ENCODE measurements around the gene PRAC2.
"Not testable (repeated sequence)": the region's sequence is repeated elsewhere in the genome, so short reads cannot be mapped to it uniquely, and the experiment has no call there.

PRAC2 gene

DNA sequence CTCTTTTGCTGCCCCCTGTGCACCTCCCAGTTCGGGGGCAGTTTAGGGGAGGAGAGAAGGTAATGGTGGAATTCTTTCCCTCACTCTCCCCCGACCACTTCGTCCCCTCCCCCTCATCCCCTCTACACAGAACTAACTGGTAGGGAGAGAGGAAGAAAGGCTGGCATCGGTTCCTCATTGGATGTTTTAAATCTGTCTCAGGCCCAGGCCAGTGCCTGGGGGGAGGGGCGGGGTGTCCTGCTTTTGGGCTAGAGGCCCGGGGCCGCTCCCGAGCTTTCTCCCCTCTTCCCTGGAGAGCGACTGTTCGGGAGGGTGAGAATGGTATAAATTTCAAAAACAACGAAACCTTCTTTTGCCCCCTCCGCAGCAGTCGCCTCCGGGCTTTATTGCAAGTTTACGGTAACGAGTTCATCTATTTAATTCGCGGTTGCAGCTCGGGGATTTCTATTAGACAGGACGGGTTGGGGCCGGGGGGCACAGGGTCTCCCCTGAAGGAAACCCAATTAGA lies at the start of gene PRAC2:
PRAC2 (plus strand) TSS at position 271 of the 508 bp plus-strand sequence. CDS start 1,226 bp downstream, outside the sequence.
- DNase-seq, result no peak

DNA sequence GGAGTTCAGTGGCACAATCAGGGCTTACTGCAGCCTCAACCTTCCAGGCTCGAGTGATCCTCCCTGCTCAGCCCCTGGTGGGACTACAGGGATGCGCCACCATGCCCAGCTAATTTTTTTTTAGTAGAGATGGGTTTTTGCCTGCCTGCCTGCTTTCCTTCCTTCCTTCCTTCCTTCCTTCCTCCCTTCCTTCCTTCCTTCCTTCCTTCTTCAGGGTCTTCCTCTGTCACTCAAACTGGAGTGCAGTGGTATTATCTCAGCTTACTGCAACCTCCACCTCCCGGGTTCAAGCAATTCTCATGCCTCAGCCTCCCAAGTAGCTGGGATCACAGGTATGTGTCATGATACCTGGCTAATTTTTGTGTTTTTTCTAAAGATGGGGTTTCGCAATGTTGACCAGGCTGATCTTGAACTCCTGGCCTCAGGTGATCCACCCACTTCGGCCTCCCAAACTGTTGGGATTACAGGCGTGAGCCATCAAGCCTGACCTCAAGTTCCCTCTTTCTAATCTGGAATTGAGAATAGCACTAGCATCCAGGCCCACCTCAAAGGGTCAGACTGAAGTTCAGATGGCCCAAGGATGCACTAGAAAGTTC lies 45.9 kb upstream of the PRAC2 start:
- no peak for DNase-seq

DNA sequence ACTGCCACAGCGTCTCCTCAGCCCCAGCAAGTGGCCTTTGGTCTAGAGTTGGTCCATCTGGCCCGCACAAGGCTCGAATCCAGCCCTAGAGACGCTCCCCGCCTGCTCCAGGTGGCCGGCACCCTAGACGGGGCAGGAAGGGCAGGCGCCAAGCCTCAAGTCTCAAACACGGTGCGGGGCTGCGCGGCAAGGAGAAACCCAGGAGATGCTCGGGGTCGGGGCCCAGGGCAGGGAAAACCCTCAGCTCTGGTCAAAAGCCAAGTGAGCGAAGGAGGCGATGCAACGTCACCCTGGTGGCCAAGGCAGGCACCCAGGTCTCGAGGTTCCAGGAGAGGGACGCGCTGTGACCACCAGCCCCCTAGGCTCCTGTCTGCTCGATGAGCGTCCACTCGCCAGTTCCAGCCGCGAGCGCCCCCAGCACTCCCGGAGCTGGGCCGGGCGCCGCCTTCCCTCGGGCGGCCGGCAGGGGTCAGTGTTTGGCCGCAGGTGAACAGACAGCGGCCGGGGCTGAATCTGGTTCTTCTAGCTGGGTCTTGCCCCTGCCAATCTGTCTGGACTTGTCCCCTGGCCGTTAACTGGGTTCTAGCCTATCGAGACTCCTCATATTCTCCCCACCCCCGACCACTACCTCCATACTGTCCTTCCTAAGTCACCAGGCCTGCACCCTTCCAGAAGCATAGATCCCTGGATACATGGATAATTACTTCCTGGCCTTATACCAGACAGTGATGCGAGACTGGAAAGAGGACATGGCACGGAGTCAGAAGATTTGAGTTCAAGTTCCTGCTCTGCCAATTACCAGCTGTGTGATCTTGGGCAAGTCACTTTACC lies 44.6 kb upstream of the PRAC2 start:
- DNase-seq, result peak; percentile 75

DNA sequence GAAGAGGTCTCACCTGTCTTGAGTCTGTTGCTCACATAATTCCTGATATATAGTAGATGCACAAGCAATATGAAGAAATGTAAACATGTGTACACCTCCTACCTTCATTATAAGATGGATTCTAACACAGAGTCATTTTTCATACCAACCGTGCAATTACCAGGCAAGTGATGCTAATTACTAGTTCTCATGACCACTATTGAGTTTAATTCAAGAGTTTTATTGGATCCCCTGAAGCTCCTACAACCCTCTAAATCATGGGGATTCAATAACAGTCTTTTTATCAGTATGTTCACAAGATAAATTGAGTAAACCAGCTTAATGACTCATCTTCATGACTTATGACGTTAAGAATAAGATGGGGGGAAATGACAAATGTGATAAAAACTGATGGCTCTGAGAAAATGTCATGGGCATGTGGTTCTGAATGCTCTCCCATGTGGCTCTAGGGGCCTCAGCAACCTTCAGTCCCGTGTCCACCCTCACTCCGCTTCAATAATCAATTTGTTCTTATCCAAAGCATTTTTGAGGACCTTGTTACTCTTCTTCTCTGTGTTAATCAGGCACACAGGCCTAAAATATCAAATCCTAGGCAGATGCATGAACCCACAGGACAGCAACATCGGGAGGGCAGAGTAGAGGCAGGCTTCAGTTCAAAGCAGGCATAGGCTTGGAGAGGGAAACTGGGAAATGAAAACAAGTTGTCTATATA lies 43.4 kb upstream of the PRAC2 start:
- DNase-seq, result no peak

- no peak for DNase-seq
Observed at GRCh38 chr17:48681609-48682008, 41.4 kb upstream of the PRAC2 start.

GRCh38 chr17:48690655-48691054 lies 32.3 kb upstream of the PRAC2 start:
- no peak for DNase-seq

DNA sequence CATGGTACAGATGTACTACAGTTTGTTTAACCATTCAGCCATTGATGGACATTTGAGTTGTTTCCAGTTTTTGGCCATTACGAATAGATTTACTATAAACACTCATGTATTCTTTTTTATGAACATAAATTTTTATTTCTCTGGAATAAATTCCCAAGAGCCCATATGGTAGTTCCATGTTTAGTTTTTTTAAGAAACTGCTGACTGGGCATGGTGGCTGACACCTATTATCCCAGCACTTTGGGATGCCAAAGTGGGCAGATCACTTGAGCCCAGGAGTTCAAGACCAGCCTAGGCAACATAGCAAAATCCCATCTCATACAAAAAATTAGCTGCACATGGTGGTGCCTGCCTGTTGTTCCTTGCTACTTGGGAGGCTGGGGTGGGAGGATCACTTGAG lies 30.9 kb upstream of the PRAC2 start:
- DNase-seq, result no peak

- no peak for DNase-seq
Observed at GRCh38 chr17:48693178-48693577, 29.8 kb upstream of the PRAC2 start.

DNA sequence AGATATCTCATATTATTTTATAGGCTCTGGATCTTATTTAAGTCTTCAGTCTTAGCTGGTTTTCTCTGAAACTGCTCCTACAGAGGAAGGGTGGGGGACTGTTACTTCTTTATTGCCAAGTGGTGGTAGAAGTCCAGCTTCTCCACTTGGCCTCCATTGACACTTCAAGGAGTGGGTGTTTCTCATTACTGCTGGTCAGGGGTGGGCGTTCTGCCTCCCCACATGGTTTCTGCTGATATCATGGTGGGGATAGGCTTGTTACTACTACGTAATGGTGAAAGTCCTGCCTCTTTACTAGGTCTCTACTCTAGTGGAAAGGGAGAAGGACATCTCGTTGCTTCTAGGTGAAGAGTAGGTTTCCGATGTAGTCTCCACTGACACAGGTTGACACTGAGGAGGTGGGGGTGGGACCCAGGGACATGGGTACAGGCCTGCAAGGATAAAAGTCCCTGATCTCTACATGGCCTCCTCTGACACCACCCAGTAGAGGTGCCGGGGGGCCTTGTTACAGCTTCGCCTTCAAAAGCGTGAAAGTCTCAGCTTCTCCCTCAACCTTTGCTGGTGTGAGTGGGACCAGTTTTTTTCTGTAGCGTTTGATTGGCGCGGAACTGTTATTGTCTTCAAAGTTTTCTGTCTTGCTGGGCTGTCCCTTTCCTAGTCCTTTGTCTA lies 21.0 kb upstream of the PRAC2 start:
- DNase-seq, result no peak

- no peak for DNase-seq
Observed at GRCh38 chr17:48704361-48705248, 18.4 kb upstream of the PRAC2 start.

DNA sequence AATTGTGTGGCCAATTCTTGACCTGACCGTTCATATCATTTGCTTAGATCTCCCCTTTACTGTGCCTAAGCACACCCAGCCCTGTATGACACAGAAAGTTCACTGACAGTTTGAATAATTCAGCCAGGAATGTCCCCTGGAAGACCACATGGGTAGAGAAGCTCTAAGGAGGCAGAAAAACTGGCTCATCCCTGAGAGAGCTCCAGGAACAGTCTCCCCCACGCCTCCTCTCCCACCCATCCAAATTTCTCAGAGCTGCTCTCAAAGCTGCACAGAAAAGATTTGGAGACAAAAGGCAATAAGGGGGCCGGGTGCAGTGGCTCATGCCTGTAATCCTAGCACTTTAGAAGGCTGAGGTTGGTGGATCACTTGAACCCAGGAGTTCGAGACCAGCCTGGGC lies 11.9 kb upstream of the PRAC2 start:
- DNase-seq, result no peak

DNA sequence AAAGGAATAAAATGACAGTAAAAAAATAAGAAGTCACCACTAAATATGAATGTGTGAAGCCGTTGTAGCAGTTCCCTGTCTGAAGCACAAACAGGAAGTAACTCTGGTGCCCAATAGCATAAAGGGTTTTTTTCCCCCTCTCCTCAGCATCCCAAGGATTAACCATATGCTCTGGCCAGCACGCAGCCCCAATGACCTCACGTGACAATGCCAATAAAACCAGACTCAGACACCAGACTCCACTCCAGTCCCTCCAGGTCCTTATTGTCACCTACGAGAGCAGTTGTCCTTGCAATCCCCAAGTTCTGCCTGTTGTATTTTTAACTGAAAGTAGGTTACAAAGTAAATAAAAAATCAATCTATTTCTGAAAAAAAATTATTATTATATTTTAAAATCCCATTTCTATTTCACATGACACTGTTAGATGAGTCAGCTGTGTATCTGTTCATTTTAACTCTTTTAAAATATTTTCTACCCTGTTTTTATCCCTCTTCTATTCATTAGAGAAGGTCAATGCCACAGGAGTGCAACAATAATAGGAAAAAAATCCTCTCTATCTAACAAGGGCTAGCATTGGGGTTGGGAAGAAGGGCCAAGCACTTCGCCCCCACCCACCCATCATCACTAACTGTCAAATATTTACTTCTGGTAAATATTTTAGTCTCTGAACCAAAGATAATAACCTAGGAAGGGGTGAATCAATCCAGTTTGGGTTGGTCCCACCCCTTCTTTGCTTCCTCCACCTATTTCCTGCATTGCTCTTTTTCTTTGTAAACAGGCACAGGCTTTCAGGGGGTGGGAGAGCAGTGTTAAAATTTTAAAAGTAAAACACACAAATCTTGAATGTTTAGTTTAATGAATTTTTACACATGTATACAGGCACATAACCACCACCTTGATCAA lies 7.2 kb upstream of the PRAC2 start:
- DNase-seq, result no peak

DNA sequence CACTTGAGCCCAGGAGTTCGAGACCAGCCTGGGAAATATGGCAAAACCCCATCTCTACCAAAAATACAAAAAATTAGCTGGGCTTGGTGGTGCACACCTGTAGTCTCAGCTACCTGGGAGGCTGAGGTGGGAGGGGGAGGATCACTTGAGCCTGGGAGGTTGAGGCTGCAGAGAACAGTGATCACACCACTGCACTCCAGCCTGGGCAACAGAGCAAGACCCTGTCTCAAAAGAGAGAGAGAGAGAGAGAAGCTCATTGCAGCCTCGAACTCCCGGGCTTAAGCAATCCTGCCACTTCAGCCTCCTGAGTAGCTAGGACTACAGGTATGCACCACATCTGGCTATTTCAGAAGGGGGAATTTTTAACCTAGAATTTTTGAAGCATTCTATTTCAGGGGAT lies 6.4 kb upstream of the PRAC2 start:
- not testable (repeated sequence) for DNase-seq

DNA sequence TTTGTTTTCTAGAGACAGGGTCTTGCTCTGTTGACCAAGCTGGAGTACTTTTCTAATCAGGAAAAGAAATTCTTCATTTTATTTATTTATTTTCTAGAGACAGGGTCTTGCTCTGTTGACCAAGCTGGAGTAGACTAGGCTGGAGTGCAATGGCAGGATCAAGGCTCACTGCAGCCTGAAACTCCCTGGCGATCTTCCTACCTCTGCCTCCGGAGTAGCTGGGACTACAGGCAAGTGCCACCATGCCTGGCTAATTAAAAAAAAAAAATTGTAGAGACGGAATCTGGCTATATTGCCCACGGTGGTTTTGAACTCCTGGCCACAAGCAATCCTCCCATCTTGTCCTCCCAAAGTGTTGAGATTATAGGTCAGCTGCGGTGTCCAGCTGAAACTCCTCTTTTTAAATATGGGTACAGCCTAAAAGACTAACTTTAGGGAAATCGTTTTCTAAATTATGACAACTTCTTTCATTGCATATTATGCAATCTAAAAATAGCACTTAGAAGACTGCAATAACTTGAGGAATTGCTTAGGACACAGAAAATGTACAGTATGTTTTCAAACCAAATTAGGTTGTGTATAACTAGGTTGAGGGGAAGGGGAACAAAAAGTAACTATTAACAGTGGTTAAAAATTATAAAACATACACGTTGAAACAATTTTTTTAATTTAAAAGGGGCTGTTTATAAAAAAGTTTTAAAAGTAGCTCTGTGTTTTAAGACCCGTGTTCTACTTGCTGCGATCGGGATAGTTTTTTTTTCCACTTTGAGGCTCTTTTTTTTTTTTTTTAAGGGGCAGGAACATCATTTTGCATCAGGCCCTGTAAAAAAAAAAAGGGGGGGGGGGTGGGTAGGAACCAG lies 5.4 kb upstream of the PRAC2 start:
- no peak for DNase-seq

DNA sequence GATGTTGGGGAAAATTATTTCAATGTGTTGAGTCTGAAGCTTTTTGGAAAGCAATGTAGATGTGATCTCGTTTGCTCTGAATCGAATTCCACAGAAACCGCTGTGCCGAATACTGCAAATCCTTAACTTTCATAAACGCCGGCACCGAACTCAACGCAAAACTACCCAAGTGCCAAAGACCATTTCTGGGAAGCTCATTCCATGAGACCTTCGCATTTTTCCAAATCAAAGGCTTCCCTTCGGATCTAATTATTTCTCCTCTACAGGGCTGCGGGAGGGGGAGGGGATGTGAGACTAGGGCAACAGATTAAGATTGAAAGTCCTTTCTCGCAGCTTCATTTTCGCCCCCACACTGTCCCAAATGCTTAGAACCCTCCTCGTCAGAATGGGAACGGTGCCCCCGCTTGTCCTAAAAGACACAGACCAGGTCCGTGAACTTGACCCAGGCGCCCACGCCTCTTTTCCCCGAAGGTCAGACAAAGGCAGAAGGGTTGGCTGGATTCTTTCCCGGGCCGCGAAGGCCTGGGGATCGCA lies 4.7 kb upstream of the PRAC2 start:
- no peak for DNase-seq

- DNase-seq, result no peak
Observed at GRCh38 chr17:48718761-48719641, 4.0 kb upstream of the PRAC2 start.

DNA sequence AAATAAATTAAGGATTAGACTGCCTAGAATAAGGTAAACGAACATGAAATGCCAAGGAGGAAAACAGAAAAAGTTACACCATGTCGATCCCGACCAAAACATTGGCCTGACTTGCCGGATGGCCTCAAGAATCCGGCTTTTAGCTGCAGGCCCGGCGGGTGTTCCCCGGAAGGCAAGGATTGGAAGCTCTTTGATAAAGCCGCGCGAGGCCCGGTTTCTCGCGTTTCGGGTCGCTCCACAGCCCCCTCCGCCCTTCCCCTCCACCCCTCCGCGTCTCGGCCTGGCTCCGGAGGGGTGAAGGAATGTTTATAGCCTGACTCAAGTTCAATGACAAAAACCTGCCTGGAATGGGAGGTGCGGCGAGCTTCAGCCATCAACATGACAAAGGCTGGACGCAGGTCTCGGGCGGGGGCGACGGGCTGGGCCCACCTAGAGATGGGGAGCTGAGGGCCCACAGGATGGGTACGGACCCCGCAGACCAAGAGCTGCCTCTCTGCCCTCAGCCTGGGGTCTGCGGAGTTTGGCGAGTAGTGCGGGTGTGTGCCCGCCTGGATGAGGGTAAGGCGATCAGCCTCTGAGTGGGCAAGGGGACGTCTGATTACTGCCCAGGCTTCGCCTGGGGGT lies 3.2 kb upstream of the PRAC2 start:
- no peak for DNase-seq

Data from suppressor macrophage treated with lipopolysaccharide for 4 hours (primary cell).